Bronchial epithelial cell (primary cell): ENCODE data around the gene TCF23. TPM values are rescaled to one million over a fixed set of nuclear protein-coding genes. Genes with fewer than 3 reads are reported as not detected.

ENCODE experiments used
- DNase-seq: peaks from one replicate; pipeline ENCODE4 v3.0.0-alpha.2; 2010; ENCODE audit warnings: low read depth
- FAIRE-seq: peaks from 2 replicates; lab custom pipeline; 2011; peaks lifted over from hg19 to GRCh38; lab: Jason Lieb, UNC
- H3K27me3 ChIP-seq: 2 replicates; pipeline ENCODE4 v1.5.1; 2011; ENCODE audit warnings: low read length; ENCODE audit not compliant: control insufficient read depth, insufficient read depth
- H3K36me3 ChIP-seq: 2 replicates; pipeline ENCODE4 v1.5.1; 2011; ENCODE audit warnings: low read length; ENCODE audit not compliant: control insufficient read depth, insufficient read depth
- H3K4me3 ChIP-seq: 2 replicates; pipeline ENCODE4 v1.5.1; 2011; ENCODE audit warnings: mild to moderate bottlenecking, low read depth, low read length, control low read depth
- total RNA-seq: library from RNA; depleted of rRNA; stranded (reverse); fragments of >200 nt; gene quantifications from 2 replicates; pipeline ENCODE4 v1.2.1, GENCODE V29; 2014
- TF ChIP-seq, protein P1 (sequence below): IDR thresholded peaks from 2 replicates; pipeline ENCODE4 v1.5.1; 2011; ENCODE audit warnings: mild to moderate bottlenecking, moderate library complexity, low read length, control low read depth, inconsistent platforms; ENCODE audit not compliant: insufficient read depth, severe bottlenecking

Gene TCF23
- total RNA-seq, 1 donor from 2014 or later, result not detected

DNA sequence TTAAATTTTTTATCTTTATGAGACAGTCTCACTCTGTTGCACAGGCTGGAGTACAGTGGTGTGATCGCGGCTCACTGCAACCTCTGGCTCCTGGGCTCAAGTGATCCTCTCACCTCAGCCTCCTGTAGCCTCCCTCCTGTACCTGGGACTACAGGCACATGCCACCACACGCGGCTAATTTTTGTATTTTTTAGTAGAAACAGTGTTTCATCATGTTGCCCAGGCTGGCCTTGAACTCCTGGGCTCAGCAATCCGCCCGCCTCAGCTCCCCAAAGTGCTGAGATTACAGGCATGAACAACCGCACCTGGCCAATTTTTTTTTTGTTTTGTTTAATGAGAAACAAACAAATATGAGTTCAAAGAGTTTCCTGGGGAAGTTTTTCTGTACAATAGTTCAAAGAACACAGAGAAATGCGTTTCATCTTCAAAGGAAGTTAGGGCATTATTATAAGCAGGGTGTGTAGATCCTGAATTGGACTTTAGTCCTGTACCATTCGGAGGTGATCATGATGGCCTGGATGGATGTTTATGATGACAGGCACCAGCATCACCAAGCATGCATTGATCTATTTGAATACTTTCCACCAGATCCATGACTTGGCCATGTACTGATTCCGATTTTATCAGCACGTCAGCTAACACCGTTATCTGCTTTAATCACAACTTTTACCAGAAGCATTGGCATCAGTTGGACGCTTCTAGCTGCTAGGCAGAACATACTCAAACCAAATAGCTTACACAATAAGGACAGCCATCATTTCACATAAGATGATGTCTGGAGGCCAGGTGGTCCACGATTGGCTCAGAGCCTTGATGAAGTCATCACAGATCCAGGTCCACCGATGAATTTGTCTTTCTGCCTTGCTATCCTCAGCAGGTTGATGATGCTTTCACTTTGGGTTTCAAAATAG, 28.9 kb downstream of the TCF23 start:
- Histone ChIP-seq H3K27me3 (peaks cover 7% of the 10 kb centered on the region), H3K36me3 (no peaks in the 10 kb centered on the region), H3K4me3 (no peak overlapping the region)
- peak; percentile 13 for FAIRE-seq
- TF ChIP-seq, protein P1, sequence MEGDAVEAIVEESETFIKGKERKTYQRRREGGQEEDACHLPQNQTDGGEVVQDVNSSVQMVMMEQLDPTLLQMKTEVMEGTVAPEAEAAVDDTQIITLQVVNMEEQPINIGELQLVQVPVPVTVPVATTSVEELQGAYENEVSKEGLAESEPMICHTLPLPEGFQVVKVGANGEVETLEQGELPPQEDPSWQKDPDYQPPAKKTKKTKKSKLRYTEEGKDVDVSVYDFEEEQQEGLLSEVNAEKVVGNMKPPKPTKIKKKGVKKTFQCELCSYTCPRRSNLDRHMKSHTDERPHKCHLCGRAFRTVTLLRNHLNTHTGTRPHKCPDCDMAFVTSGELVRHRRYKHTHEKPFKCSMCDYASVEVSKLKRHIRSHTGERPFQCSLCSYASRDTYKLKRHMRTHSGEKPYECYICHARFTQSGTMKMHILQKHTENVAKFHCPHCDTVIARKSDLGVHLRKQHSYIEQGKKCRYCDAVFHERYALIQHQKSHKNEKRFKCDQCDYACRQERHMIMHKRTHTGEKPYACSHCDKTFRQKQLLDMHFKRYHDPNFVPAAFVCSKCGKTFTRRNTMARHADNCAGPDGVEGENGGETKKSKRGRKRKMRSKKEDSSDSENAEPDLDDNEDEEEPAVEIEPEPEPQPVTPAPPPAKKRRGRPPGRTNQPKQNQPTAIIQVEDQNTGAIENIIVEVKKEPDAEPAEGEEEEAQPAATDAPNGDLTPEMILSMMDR, result no peak
- no peak for DNase-seq

DNA sequence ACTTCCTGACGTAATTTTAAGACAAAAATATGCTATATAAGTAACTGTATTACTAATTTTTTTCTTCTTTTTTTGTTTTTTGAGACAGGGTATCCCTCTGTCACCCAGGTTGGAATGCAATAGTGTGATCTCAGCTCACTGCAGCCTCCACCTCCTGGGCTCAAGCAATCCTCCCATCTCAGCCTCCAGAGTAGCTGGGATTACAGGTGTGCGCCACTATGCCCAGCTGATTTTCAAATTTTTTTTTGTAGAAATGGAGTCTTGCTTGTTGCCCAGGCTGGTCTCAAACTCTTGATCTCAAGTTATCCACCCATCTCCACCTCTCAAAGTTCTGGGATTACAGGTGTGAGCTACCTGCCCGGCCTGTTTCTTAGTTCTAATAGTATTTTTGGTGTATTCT, 29.7 kb downstream of the TCF23 start:
- Histone ChIP-seq H3K4me3 (no peak overlapping the region), H3K27me3 (peaks cover 5% of the 10 kb centered on the region), H3K36me3 (no peaks in the 10 kb centered on the region)
- FAIRE-seq, result no peak
- DNase-seq, result no peak
- TF ChIP-seq, protein P1, result no peak

DNA sequence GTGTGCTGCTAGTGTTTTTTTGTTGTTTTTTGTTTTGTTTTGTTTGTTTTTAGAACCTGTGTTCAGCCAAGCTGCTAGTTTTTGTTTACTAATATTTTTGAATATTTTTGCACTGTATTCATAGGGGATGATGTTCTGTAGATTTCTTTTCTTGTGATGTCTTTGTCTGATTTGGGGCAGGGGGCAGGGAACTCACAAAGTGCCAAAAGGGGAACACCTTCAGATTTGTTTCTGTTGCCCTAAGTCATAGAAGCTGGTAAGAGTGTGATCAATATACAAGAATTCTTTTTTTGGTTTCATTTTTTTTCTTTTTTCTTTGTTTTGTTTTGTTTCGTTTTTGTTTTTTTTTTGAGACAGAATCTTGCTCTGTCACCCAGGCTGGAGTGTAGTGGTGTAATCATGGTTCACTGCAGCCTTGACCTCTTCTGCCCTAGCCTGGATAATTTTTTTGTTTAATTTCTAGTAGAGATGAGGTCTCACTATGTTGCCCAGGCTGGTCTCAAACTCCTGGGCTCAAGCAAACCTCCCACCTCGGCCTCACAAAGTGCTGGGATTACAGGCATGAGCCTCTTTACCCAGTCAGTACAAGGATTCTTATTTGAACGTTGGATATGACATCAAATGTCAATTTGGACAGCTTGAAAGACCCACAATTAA, 30.7 kb downstream of the TCF23 start:
- Histone ChIP-seq H3K27me3 (peaks cover 2% of the 10 kb centered on the region), H3K4me3 (no peak overlapping the region), H3K36me3 (no peaks in the 10 kb centered on the region)
- no peak for FAIRE-seq
- DNase-seq, result no peak
- TF ChIP-seq, protein P1, result no peak

DNA sequence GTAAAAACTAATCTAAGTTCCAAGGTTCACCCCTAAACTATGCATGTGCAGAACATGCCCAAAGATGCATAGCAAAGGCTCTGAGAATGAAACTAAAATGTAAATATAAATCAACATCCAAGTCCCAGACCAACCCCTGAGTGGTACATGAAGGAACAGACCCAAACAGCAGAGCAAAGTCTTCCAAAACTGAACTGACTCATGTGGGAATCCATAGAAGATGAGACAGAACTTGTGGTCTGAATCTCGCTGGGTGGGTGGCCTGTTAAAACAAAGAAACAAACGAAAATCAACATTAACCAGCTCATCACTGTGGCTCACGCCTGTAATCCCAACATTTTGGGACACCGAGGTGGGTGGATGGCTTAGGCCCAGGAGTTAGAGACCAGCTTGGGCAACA, 33.5 kb downstream of the TCF23 start:
- FAIRE-seq (no peak), DNase-seq (no peak)
- Histone ChIP-seq H3K36me3 (no peaks in the 10 kb centered on the region), H3K27me3 (peaks cover 2% of the 10 kb centered on the region), H3K4me3 (no peak overlapping the region)
- TF ChIP-seq, protein P1, result no peak

DNA sequence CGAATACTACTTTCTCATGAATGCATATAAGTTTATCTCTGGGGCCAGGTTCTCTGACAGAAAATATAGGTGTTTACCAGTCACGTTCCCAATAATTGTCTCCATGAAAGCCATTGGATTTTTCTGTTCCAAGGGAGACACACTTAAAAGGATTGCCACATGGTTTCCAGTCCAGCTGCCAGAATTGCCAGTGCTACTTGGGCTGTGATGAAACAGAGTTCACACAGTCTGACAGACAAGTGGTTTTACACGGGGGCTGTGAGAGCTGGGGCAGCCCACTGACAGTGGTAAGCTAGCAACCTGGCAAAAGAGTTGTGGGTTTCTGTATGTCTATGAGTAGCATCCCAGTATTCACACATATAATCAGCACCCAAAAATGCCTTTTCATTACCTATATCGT, 35.3 kb downstream of the TCF23 start:
- no peak for FAIRE-seq

More for the DNA sequence above, 35.3 kb downstream of the TCF23 start:
- no peak for DNase-seq
- Histone ChIP-seq H3K27me3 (peaks cover 2% of the 10 kb centered on the region), H3K36me3 (no peaks in the 10 kb centered on the region), H3K4me3 (no peak overlapping the region)
- TF ChIP-seq, protein P1, result no peak
